Measurements from ENCODE around the gene FHIP1B.

DNA sequence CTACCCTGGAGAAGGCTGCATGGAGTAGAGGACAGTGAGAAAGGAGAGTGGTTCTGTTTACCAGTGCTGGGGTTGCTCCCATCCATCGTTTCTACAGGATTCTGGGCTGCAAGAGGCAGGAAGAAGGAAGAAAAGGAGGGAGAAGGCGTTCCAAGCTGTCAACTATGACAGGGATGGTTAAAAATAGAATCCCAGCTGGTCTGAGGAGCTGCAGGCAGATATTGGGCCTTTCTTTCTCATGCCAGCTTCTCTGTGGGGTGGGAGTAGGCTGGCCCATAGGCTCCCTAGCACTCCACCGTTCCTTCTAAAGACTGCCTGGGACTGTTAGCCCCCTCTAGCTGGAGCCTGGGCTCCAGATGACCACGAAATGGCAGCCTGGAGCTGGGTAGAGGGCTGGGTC lies 38.8 kb upstream of the FHIP1B start:
- TF ChIP-seq SIN3A (IDR thresholded peaks at IDR 0.05; ENCODE audit: borderline replicate concordance, insufficient read depth, low read length) (no peak), POLR2AphosphoS5 (IDR thresholded peaks at IDR 0.05; ENCODE audit: low read depth, low read length) (no peak)
- TF ChIP-seq, protein P1, sequence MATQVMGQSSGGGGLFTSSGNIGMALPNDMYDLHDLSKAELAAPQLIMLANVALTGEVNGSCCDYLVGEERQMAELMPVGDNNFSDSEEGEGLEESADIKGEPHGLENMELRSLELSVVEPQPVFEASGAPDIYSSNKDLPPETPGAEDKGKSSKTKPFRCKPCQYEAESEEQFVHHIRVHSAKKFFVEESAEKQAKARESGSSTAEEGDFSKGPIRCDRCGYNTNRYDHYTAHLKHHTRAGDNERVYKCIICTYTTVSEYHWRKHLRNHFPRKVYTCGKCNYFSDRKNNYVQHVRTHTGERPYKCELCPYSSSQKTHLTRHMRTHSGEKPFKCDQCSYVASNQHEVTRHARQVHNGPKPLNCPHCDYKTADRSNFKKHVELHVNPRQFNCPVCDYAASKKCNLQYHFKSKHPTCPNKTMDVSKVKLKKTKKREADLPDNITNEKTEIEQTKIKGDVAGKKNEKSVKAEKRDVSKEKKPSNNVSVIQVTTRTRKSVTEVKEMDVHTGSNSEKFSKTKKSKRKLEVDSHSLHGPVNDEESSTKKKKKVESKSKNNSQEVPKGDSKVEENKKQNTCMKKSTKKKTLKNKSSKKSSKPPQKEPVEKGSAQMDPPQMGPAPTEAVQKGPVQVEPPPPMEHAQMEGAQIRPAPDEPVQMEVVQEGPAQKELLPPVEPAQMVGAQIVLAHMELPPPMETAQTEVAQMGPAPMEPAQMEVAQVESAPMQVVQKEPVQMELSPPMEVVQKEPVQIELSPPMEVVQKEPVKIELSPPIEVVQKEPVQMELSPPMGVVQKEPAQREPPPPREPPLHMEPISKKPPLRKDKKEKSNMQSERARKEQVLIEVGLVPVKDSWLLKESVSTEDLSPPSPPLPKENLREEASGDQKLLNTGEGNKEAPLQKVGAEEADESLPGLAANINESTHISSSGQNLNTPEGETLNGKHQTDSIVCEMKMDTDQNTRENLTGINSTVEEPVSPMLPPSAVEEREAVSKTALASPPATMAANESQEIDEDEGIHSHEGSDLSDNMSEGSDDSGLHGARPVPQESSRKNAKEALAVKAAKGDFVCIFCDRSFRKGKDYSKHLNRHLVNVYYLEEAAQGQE (IDR thresholded peaks at IDR 0.05; ENCODE audit: insufficient read depth in 1 of 2, low read depth in 2 of 2, low read length in 2 of 2): no peak

All from PFSK-1 (cell line).